CD14-positive monocyte (primary cell): Measurements from ENCODE around the gene ZDBF2. TPM values are rescaled to one million over a fixed set of nuclear protein-coding genes. Genes with fewer than 3 reads are reported as not detected.

Source experiments
- DNase-seq, 3 donors: peaks; one replicate each; pipeline ENCODE4 v3.0.0-alpha.2; 2011 to 2022
- H2AFZ ChIP-seq: 2 replicates; pipeline ENCODE4 v1.6.0; 2012; ENCODE audit warnings: mild to moderate bottlenecking, low read depth, low read length, inconsistent platforms; ENCODE audit not compliant: insufficient read depth, poor library complexity, severe bottlenecking
- H3K27ac ChIP-seq, 2 donors: 1 replicate in 1 of 2; 2 replicates in 1 of 2; pipeline ENCODE4 v1.5.1; 2012 to 2013; ENCODE audit warnings: low read length in 2 of 2, control low read depth in 1 of 2, inconsistent platforms in 1 of 2, low read depth in 1 of 2, mild to moderate bottlenecking in 1 of 2
- H3K27me3 ChIP-seq, 2 donors: one replicate each; pipeline versions ENCODE4 v1.6.0 to v1.6.1; 2011 to 2013; ENCODE audit warnings: low read length in 2 of 2; ENCODE audit not compliant: control insufficient read depth in 2 of 2, insufficient read depth in 2 of 2
- H3K36me3 ChIP-seq, 2 donors: replicated peaks in 1 of 2; 1 replicate in 1 of 2; 2 replicates in 1 of 2; pipeline versions ENCODE4 v1.5.1 to v1.6.1; 2012 to 2013; ENCODE audit warnings: low read length in 2 of 2, control low read depth in 1 of 2, inconsistent platforms in 1 of 2, mild to moderate bottlenecking in 1 of 2; ENCODE audit not compliant: insufficient read depth in 2 of 2, control insufficient read depth in 1 of 2
- H3K4me1 ChIP-seq, 2 donors: 1 replicate in 1 of 2; 2 replicates in 1 of 2; pipeline versions ENCODE4 v1.5.1 to v1.6.1; 2012 to 2013; ENCODE audit warnings: low read length in 2 of 2, control low read depth in 1 of 2, inconsistent platforms in 1 of 2, mild to moderate bottlenecking in 1 of 2, moderate library complexity in 1 of 2; ENCODE audit not compliant: insufficient read depth in 2 of 2, control insufficient read depth in 1 of 2
- H3K4me2 ChIP-seq: replicated peaks from 2 replicates; pipeline ENCODE3; 2012; ENCODE audit warnings: low read length, moderate library complexity, mild to moderate bottlenecking; ENCODE audit not compliant: poor library complexity, severe bottlenecking; ENCODE audit errors: extremely low read depth
- H3K4me3 ChIP-seq, 3 experiments: fragments of 200-600 bp in 1 of 3; sonication (generic) in 1 of 3; replicated peaks in 1 of 3; 1 replicate in 2 of 3; 2 replicates in 1 of 3; pipeline ENCODE4 v1.5.1; 2011 to 2013; ENCODE audit warnings: low read length in 3 of 3, mild to moderate bottlenecking in 3 of 3, control low read depth in 2 of 3, low read depth in 2 of 3, inconsistent platforms in 1 of 3, moderate library complexity in 1 of 3
- H3K79me2 ChIP-seq: 2 replicates; pipeline ENCODE4 v1.6.0; 2012; ENCODE audit warnings: mild to moderate bottlenecking, control low read depth, inconsistent platforms, low read length, moderate library complexity; ENCODE audit not compliant: insufficient read depth
- H3K9ac ChIP-seq: 2 replicates; pipeline ENCODE4 v1.6.0; 2017; ENCODE audit warnings: low read length, mild to moderate bottlenecking; ENCODE audit not compliant: insufficient read depth, poor library complexity, severe bottlenecking
- H3K9me3 ChIP-seq, 2 donors: replicated peaks in 1 of 2; 1 replicate in 1 of 2; 2 replicates in 1 of 2; pipeline versions ENCODE4 v1.5.1 to v1.6.1; 2012 to 2013; ENCODE audit warnings: low read length in 2 of 2, control low read depth in 1 of 2; ENCODE audit not compliant: control insufficient read depth in 1 of 2, insufficient read depth in 1 of 2
- H4K20me1 ChIP-seq: 2 replicates; pipeline ENCODE4 v1.6.0; 2012; ENCODE audit warnings: mild to moderate bottlenecking, low read length, control low read depth, moderate library complexity; ENCODE audit not compliant: insufficient read depth
- H3K27ac Mint-ChIP-seq, 7 donors: one replicate each; pipeline ENCODE4 v1.8.0; 2020; ENCODE audit warnings: mild to moderate bottlenecking in 7 of 7, mixed read lengths in 7 of 7, moderate library complexity in 6 of 7, inconsistent platforms in 2 of 7
- H3K27me3 Mint-ChIP-seq, 3 donors: one replicate each; pipeline ENCODE4 v1.8.0; 2021 to 2022; ENCODE audit warnings: low read depth in 3 of 3, mild to moderate bottlenecking in 3 of 3, mixed read lengths in 3 of 3, moderate library complexity in 3 of 3, inconsistent platforms in 1 of 3
- H3K36me3 Mint-ChIP-seq, 2 donors: one replicate each; pipeline ENCODE4 v1.8.0; 2020; ENCODE audit warnings: mixed read lengths in 2 of 2, inconsistent platforms in 1 of 2, mild to moderate bottlenecking in 1 of 2
- H3K4me1 Mint-ChIP-seq: one replicate; pipeline ENCODE4 v1.8.0; 2020; ENCODE audit warnings: mild to moderate bottlenecking, mixed read lengths
- H3K4me3 Mint-ChIP-seq, 2 donors: one replicate each; pipeline ENCODE4 v1.8.0; 2020; ENCODE audit warnings: mild to moderate bottlenecking in 2 of 2, mixed read lengths in 2 of 2, moderate library complexity in 1 of 2
- H3K9me3 Mint-ChIP-seq, 7 donors: one replicate each; pipeline ENCODE4 v1.8.0; 2020 to 2022; ENCODE audit warnings: mixed read lengths in 7 of 7, mild to moderate bottlenecking in 6 of 7, moderate library complexity in 6 of 7, inconsistent platforms in 2 of 7
- CTCF ChIP-seq: fragments of 200-600 bp; IDR thresholded peaks from one replicate; pipeline ENCODE4 v1.8.0; 2022; ENCODE audit warnings: antibody characterized with exemption, mild to moderate bottlenecking
- WGBS: methylation state at CpG from one replicate; pipeline ENCODE4 v1.1.5; 2013; ENCODE audit warnings: missing lambda C conversion rate; ENCODE audit not compliant: insufficient coverage; 5-methylcytosine and 5-hydroxymethylcytosine counted together
- intact Hi-C, 2 donors: fragments of 100-400 bp; cut with micrococcal nuclease; formaldehyde crosslinking; loops; one replicate each; pipeline versions ENCODE4 v1.15.0 to v1.15.1; 2023
- polyA plus RNA-seq, 3 donors: library from polyadenylated mRNA; depleted of rRNA in 1 of 3; unstranded in 2 of 3; stranded (reverse) in 1 of 3; fragments of 300-500 nt in 2 of 3; fragments of >200 nt in 1 of 3; fragmentation: Illumina TruSeq in 2 of 3; gene quantifications; 1 replicate in 2 of 3; 2 replicates in 1 of 3; pipeline ENCODE4 v1.2.3, GENCODE V29; 2012 to 2021

Gene ZDBF2
- polyA plus RNA-seq, 3 donors: 0.16 to 0.18 TPM; not detected in 1

GRCh38 chr2:206276169-206276942 is 1.9 kb downstream of the ZDBF2 start:
- H4K20me1 ChIP-seq: no peaks in the 10 kb centered on the region
- H3K79me2 ChIP-seq: no peaks in the 10 kb centered on the region
- no peak overlapping the region for H3K9ac ChIP-seq
- Mint-ChIP-seq H3K4me3 (peak overlapping the region in 1 of 2 donors; percentile 88), H3K4me1 (peaks cover 10% of the 10 kb centered on the region), H3K27me3 (peaks cover 55 to 77% (median 66%) of the 10 kb centered on the region in 3 donors), H3K27ac (no peak overlapping the region), H3K9me3 (peaks cover 0 to 12% (median 7%) of the 10 kb centered on the region in 7 donors), H3K36me3 (peaks cover 0 to 8% of the 10 kb centered on the region in 2 donors)
- intact Hi-C loops: no loop called here
- no peak for DNase-seq
- H3K27me3 ChIP-seq: peaks cover 62 to 71% of the 10 kb centered on the region in 2 donors
- no peak overlapping the region for H3K4me2 ChIP-seq
- H3K9me3 ChIP-seq: peaks cover 0 to 7% of the 10 kb centered on the region in 2 donors
- TF ChIP-seq CTCF: no peak
- WGBS: 43% methylated on average over 7 of the region's 12 CpGs
- H2AFZ ChIP-seq: no peak overlapping the region
- peaks cover 8 to 9% of the 10 kb centered on the region in 2 donors for H3K4me1 ChIP-seq
- H3K36me3 ChIP-seq: no peaks in the 10 kb centered on the region
- no peak overlapping the region for H3K4me3 ChIP-seq
- no peak overlapping the region for H3K27ac ChIP-seq

- H3K4me1 Mint-ChIP-seq: peaks cover 10% of the 10 kb centered on the region
- Histone ChIP-seq H3K9ac (no peak overlapping the region), H3K4me3 (no peak overlapping the region), H3K27ac (no peak overlapping the region), H3K27me3 (peaks cover 54 to 61% of the 10 kb centered on the region in 2 donors), H4K20me1 (no peaks in the 10 kb centered on the region), H3K79me2 (no peaks in the 10 kb centered on the region), H3K4me2 (no peak overlapping the region), H3K4me1 (peaks cover 8 to 9% of the 10 kb centered on the region in 2 donors), H3K36me3 (no peaks in the 10 kb centered on the region), H2AFZ (no peak overlapping the region), H3K9me3 (peaks cover 0 to 7% of the 10 kb centered on the region in 2 donors)
- no peak for DNase-seq
- H3K27me3 Mint-ChIP-seq: peaks cover 46 to 67% (median 57%) of the 10 kb centered on the region in 3 donors
- no peak overlapping the region for H3K27ac Mint-ChIP-seq
- peaks cover 0 to 7% (median 4%) of the 10 kb centered on the region in 7 donors for H3K9me3 Mint-ChIP-seq
- no peak for TF ChIP-seq CTCF
- WGBS: no CpG with 5 or more reads among the region's 3 CpGs
- peak overlapping the region in 1 of 2 donors; percentile 76 for H3K4me3 Mint-ChIP-seq
- H3K36me3 Mint-ChIP-seq: peaks cover 0 to 8% of the 10 kb centered on the region in 2 donors
- intact Hi-C loops: no loop called here
These were observed 3.0 kb downstream of the ZDBF2 start for GRCh38 chr2:206277503-206277902.
